ENCODE measurements around the gene WWC1.

The WWC1 gene

GRCh38 chr5:168472329-168472728, 180.9 kb downstream of the WWC1 start:
- H3K4me1 ChIP-seq (ENCODE audit: control insufficient read depth, insufficient read depth, low read length) = no peaks in the 10 kb centered on the region
- H3K9me3 ChIP-seq (ENCODE audit: control insufficient read depth, insufficient read depth, low read depth, low read length) = no peaks in the 10 kb centered on the region
- no peak overlapping the region for H3K27ac ChIP-seq (ENCODE audit: low read depth, low read length)
- peaks cover 16% of the 10 kb centered on the region; the same call in 1 of the 2 replicates for H3K36me3 ChIP-seq (ENCODE audit: control insufficient read depth, insufficient read depth, low read length)
- no peaks in the 10 kb centered on the region for H3K27me3 ChIP-seq (ENCODE audit: control insufficient read depth, insufficient read depth, low read length)
- no peak overlapping the region for H3K4me3 ChIP-seq (ENCODE audit: low read depth, low read length)
- no peak overlapping the region for H3K9ac ChIP-seq (ENCODE audit: low read length)

DNA sequence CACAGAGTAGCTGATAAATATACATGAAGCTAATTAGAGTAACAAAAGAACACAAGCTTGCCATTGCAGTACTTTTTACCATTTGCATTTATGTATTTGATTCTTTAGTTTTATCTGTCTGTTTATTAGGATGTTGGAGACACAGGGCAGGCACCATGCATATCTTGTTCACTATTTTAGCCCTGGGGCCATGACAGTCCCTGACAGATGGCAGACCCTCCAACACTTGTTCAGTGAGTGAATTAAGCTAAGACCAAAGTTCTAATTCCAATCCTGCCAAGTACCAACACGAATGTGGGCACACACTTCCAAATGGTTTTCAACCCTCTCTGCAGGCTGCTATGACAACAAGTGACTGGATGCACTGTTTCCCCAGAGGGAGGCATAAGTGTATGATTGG, 182.9 kb downstream of the WWC1 start:
- Histone ChIP-seq H3K27ac (ENCODE audit: low read depth, low read length) (no peak overlapping the region), H3K9ac (ENCODE audit: low read length) (no peak overlapping the region), H3K4me1 (ENCODE audit: control insufficient read depth, insufficient read depth, low read length) (no peaks in the 10 kb centered on the region), H3K9me3 (ENCODE audit: control insufficient read depth, insufficient read depth, low read depth, low read length) (no peaks in the 10 kb centered on the region), H3K27me3 (ENCODE audit: control insufficient read depth, insufficient read depth, low read length) (no peaks in the 10 kb centered on the region), H3K4me3 (ENCODE audit: low read depth, low read length) (no peak overlapping the region), H3K36me3 (ENCODE audit: control insufficient read depth, insufficient read depth, low read length) (peaks cover 8% of the 10 kb centered on the region; the same call in 1 of the 2 replicates)

GRCh38 chr5:168477060-168477459, 185.6 kb downstream of the WWC1 start:
- Histone ChIP-seq H3K27me3 (ENCODE audit: control insufficient read depth, insufficient read depth, low read length) (no peaks in the 10 kb centered on the region), H3K36me3 (ENCODE audit: control insufficient read depth, insufficient read depth, low read length) (no peaks in the 10 kb centered on the region), H3K9ac (ENCODE audit: low read length) (no peak overlapping the region), H3K4me3 (ENCODE audit: low read depth, low read length) (no peak overlapping the region), H3K4me1 (ENCODE audit: control insufficient read depth, insufficient read depth, low read length) (no peaks in the 10 kb centered on the region), H3K27ac (ENCODE audit: low read depth, low read length) (no peak overlapping the region), H3K9me3 (ENCODE audit: control insufficient read depth, insufficient read depth, low read depth, low read length) (no peaks in the 10 kb centered on the region)

- no peaks in the 10 kb centered on the region for H3K27me3 ChIP-seq (ENCODE audit: control insufficient read depth, insufficient read depth, low read length)
- H3K9me3 ChIP-seq (ENCODE audit: control insufficient read depth, insufficient read depth, low read depth, low read length) = no peaks in the 10 kb centered on the region
- H3K9ac ChIP-seq (ENCODE audit: low read length) = no peak overlapping the region
- H3K4me1 ChIP-seq (ENCODE audit: control insufficient read depth, insufficient read depth, low read length) = no peaks in the 10 kb centered on the region
- H3K36me3 ChIP-seq (ENCODE audit: control insufficient read depth, insufficient read depth, low read length) = no peaks in the 10 kb centered on the region
- H3K4me3 ChIP-seq (ENCODE audit: low read depth, low read length) = no peak overlapping the region
- no peak overlapping the region for H3K27ac ChIP-seq (ENCODE audit: low read depth, low read length)
Measured at GRCh38 chr5:168479166-168479565, 187.7 kb downstream of the WWC1 start.

DNA sequence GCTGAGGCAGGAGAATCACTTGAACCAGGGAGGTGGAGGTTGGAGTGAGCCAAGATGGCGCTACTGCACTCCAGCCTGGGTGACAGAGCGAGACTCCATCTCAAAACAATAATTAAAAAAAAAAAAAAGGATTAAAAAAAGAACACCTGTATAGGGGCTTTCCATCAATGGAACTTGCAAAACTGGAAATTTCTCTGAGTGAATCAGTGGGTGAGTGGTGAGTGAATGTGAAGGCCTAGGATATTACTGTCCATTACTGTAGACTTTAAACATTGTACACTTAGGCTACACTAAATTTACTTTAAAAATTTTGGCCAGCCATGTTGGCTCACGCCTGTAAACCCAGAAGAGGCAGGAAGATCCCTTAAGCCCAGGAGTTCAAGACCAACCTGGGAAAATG, 189.2 kb downstream of the WWC1 start:
- no peak overlapping the region for H3K4me3 ChIP-seq (ENCODE audit: low read depth, low read length)
- no peaks in the 10 kb centered on the region for H3K9me3 ChIP-seq (ENCODE audit: control insufficient read depth, insufficient read depth, low read depth, low read length)
- no peak overlapping the region for H3K9ac ChIP-seq (ENCODE audit: low read length)
- no peaks in the 10 kb centered on the region for H3K27me3 ChIP-seq (ENCODE audit: control insufficient read depth, insufficient read depth, low read length)
- no peaks in the 10 kb centered on the region for H3K4me1 ChIP-seq (ENCODE audit: control insufficient read depth, insufficient read depth, low read length)
- no peaks in the 10 kb centered on the region for H3K36me3 ChIP-seq (ENCODE audit: control insufficient read depth, insufficient read depth, low read length)
- H3K27ac ChIP-seq (ENCODE audit: low read depth, low read length) = no peak overlapping the region

DNA sequence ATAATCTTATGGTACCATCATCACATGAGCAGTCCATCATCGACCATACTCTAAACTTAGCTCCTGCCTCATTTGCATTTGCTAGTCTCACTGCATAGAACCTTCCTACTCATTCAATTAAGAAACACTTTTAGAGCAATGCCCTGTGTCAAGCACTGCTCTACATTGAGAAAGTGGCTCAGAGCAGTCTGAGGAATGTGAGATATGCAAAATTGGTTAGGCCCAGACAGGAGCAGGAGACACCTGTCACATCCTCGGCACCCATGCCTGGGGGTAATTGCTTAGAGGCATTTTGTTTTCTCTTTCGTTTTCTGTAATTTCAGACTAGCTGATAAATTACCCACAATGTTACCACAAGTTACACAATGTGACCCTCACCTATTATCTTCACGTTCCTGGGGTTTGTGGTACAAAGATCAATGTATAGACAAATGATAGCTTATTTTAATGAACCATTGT, 189.9 kb downstream of the WWC1 start:
- H3K9ac ChIP-seq (ENCODE audit: low read length) = no peak overlapping the region
- H3K4me1 ChIP-seq (ENCODE audit: control insufficient read depth, insufficient read depth, low read length) = no peaks in the 10 kb centered on the region
- H3K4me3 ChIP-seq (ENCODE audit: low read depth, low read length) = no peak overlapping the region
- no peaks in the 10 kb centered on the region for H3K36me3 ChIP-seq (ENCODE audit: control insufficient read depth, insufficient read depth, low read length)
- no peaks in the 10 kb centered on the region for H3K27me3 ChIP-seq (ENCODE audit: control insufficient read depth, insufficient read depth, low read length)
- no peaks in the 10 kb centered on the region for H3K9me3 ChIP-seq (ENCODE audit: control insufficient read depth, insufficient read depth, low read depth, low read length)
- no peak overlapping the region for H3K27ac ChIP-seq (ENCODE audit: low read depth, low read length)

GRCh38 chr5:168482361-168482760, 190.9 kb downstream of the WWC1 start:
- Histone ChIP-seq H3K9ac (ENCODE audit: low read length) (no peak overlapping the region), H3K4me3 (ENCODE audit: low read depth, low read length) (no peak overlapping the region), H3K4me1 (ENCODE audit: control insufficient read depth, insufficient read depth, low read length) (0 out of 2 replicates have a peak, but pooled peaks cover 2% of the 10 kb centered on the region)

GRCh38 chr5:168486136-168486879, 194.9 kb downstream of the WWC1 start, which contains the start of gene RARS1:
RARS1 (plus strand) TSS chr5:168486471; CDS start chr5:168486499, 28 bp downstream.
- Histone ChIP-seq H3K36me3 (ENCODE audit: control insufficient read depth, insufficient read depth, low read length) (peaks cover 36% of the 10 kb centered on the region), H3K27me3 (ENCODE audit: control insufficient read depth, insufficient read depth, low read length) (no peaks in the 10 kb centered on the region), H3K9me3 (ENCODE audit: control insufficient read depth, insufficient read depth, low read depth, low read length) (no peaks in the 10 kb centered on the region), H3K9ac (ENCODE audit: low read length) (peak within 1 kb of the TSS; percentile 85), H3K4me3 (ENCODE audit: low read depth, low read length) (peak within 1 kb of the TSS; percentile 87), H3K27ac (ENCODE audit: low read depth, low read length) (no peak within 1 kb of the TSS; the same call in 1 of the 2 replicates), H3K4me1 (ENCODE audit: control insufficient read depth, insufficient read depth, low read length) (0 out of 2 replicates have a peak, but pooled peaks cover 3% of the 10 kb centered on the region)

More at GRCh38 chr5:168482361-168482760, 190.9 kb downstream of the WWC1 start:
- H3K27ac ChIP-seq (ENCODE audit: low read depth, low read length) = no peak overlapping the region
- no peaks in the 10 kb centered on the region for H3K36me3 ChIP-seq (ENCODE audit: control insufficient read depth, insufficient read depth, low read length)
- H3K27me3 ChIP-seq (ENCODE audit: control insufficient read depth, insufficient read depth, low read length) = no peaks in the 10 kb centered on the region
- no peaks in the 10 kb centered on the region for H3K9me3 ChIP-seq (ENCODE audit: control insufficient read depth, insufficient read depth, low read depth, low read length)

DNA sequence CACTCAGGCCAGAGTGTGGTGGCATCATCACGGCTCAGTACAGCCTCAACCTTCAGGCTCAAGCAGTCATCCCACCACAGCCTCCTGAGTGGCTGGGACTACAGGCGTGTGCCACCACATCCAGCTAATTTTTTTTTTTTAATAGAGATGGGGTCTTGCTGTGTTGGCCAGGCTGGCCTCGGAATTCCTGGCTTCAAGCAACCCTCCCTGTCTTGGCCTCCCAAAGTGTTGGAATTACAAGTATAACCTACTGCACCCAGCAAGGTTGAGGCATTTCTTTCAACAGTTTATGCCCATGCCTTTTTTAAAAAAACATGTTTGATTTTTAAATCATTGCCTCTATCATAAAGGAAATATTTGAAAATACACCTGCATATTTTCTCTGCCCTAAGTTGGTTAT, 197.6 kb downstream of the WWC1 start:
- no peak overlapping the region for H3K4me3 ChIP-seq (ENCODE audit: low read depth, low read length)
- no peak overlapping the region for H3K9ac ChIP-seq (ENCODE audit: low read length)
- H3K4me1 ChIP-seq (ENCODE audit: control insufficient read depth, insufficient read depth, low read length) = 0 out of 2 replicates have a peak, but pooled peaks cover 3% of the 10 kb centered on the region
- no peak overlapping the region for H3K27ac ChIP-seq (ENCODE audit: low read depth, low read length)
- no peaks in the 10 kb centered on the region for H3K27me3 ChIP-seq (ENCODE audit: control insufficient read depth, insufficient read depth, low read length)
- peaks cover 63% of the 10 kb centered on the region for H3K36me3 ChIP-seq (ENCODE audit: control insufficient read depth, insufficient read depth, low read length)
- H3K9me3 ChIP-seq (ENCODE audit: control insufficient read depth, insufficient read depth, low read depth, low read length) = no peaks in the 10 kb centered on the region

DNA sequence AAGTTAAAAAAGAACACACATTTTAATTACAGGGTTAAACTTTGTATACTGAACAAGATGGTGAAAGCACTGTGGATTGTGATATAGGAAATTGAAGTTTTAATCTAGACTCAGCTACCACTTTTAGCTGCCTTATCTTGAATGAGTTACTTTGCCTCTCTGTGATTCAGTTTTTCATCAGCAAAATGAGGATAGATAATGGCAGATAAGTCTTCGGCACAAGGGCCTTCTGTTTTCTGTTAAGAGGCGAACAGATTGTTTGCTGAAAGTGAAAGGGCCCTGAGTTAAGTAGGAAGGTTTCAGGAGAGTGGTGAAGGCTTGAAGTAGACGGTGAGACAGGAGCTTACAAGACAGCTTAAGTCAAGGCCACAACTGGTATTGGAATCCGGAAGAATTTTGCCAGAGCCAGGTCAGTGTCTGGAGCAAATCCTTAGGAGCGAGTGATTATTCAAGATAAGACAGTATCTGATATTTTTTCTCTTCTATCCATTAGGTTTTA, 202.7 kb downstream of the WWC1 start:
- H3K27me3 ChIP-seq (ENCODE audit: control insufficient read depth, insufficient read depth, low read length) = no peaks in the 10 kb centered on the region
- H3K9ac ChIP-seq (ENCODE audit: low read length) = no peak overlapping the region
- peaks cover 92% of the 10 kb centered on the region for H3K36me3 ChIP-seq (ENCODE audit: control insufficient read depth, insufficient read depth, low read length)

GRCh38 chr5:168502563-168503237, 211.3 kb downstream of the WWC1 start:
- H3K9me3 ChIP-seq (ENCODE audit: control insufficient read depth, insufficient read depth, low read depth, low read length) = no peaks in the 10 kb centered on the region
- peaks cover 85% of the 10 kb centered on the region for H3K36me3 ChIP-seq (ENCODE audit: control insufficient read depth, insufficient read depth, low read length)
- H3K27me3 ChIP-seq (ENCODE audit: control insufficient read depth, insufficient read depth, low read length) = no peaks in the 10 kb centered on the region

More for the DNA sequence above, 202.7 kb downstream of the WWC1 start:
- Histone ChIP-seq H3K27ac (ENCODE audit: low read depth, low read length) (no peak overlapping the region), H3K9me3 (ENCODE audit: control insufficient read depth, insufficient read depth, low read depth, low read length) (no peaks in the 10 kb centered on the region), H3K4me3 (ENCODE audit: low read depth, low read length) (no peak overlapping the region), H3K4me1 (ENCODE audit: control insufficient read depth, insufficient read depth, low read length) (no peaks in the 10 kb centered on the region)

More at GRCh38 chr5:168502563-168503237, 211.3 kb downstream of the WWC1 start:
- no peak overlapping the region for H3K27ac ChIP-seq (ENCODE audit: low read depth, low read length)
- H3K9ac ChIP-seq (ENCODE audit: low read length) = no peak overlapping the region
- no peaks in the 10 kb centered on the region for H3K4me1 ChIP-seq (ENCODE audit: control insufficient read depth, insufficient read depth, low read length)
- no peak overlapping the region for H3K4me3 ChIP-seq (ENCODE audit: low read depth, low read length)
